Karpas-422 (cell line): Measurements from ENCODE around the gene MIA3. TPM values are rescaled to one million over a fixed set of nuclear protein-coding genes. Genes with fewer than 3 reads are reported as not detected.

Experiments used
- DNase-seq: peaks from one replicate; pipeline ENCODE4 v3.0.0-alpha.2; 2015
- H2AFZ ChIP-seq: fragments of 200-600 bp; sonication (generic); 2 replicates; pipeline ENCODE4 v1.6.1; 2014; ENCODE audit warnings: antibody characterized with exemption, low read length, mixed read lengths
- H3K27ac ChIP-seq: fragments of 200-600 bp; sonication (generic); 2 replicates; pipeline ENCODE4 v1.5.1; 2014; ENCODE audit warnings: mild to moderate bottlenecking, low read length, moderate library complexity
- H3K27me3 ChIP-seq: fragments of 200-600 bp; sonication (generic); 2 replicates; pipeline ENCODE4 v1.6.1; 2014; ENCODE audit warnings: low read length, mixed read lengths
- H3K36me3 ChIP-seq: fragments of 200-600 bp; sonication (generic); 2 replicates; pipeline ENCODE4 v1.6.1; 2014; ENCODE audit warnings: low read length, mixed read lengths; ENCODE audit not compliant: insufficient read depth
- H3K4me1 ChIP-seq: fragments of 200-600 bp; sonication (generic); 2 replicates; pipeline ENCODE4 v1.6.1; 2014; ENCODE audit warnings: mild to moderate bottlenecking, low read length, mixed read lengths
- H3K4me2 ChIP-seq: fragments of 200-600 bp; sonication (generic); 2 replicates; pipeline ENCODE4 v1.6.1; 2014; ENCODE audit warnings: low read length, low read depth, mild to moderate bottlenecking; ENCODE audit not compliant: poor library complexity, severe bottlenecking
- H3K4me3 ChIP-seq: fragments of 200-600 bp; sonication (generic); 2 replicates; pipeline ENCODE4 v1.5.1; 2014; ENCODE audit warnings: mild to moderate bottlenecking, antibody characterized with exemption, low read length, mixed read lengths
- H3K79me2 ChIP-seq: fragments of 200-600 bp; sonication (generic); 2 replicates; pipeline ENCODE4 v1.6.1; 2014; ENCODE audit warnings: mild to moderate bottlenecking, low read length, mixed read lengths
- H3K9ac ChIP-seq: fragments of 200-600 bp; sonication (generic); 2 replicates; pipeline ENCODE4 v1.6.0; 2014; ENCODE audit warnings: low read length
- H3K9me2 ChIP-seq: fragments of 200-600 bp; sonication (generic), shearing (Covaris generic); replicated peaks from 2 replicates; pipeline ENCODE4 v1.6.0; 2014; ENCODE audit warnings: mild to moderate bottlenecking, low read length, moderate library complexity; ENCODE audit not compliant: insufficient read depth
- H3K9me3 ChIP-seq: fragments of 300-700, 200-600 bp; sonication (generic); 2 replicates; pipeline ENCODE4 v1.6.1; 2014; ENCODE audit warnings: low read length, mixed read lengths
- H4K20me1 ChIP-seq: fragments of 200-600 bp; sonication (generic); 2 replicates; pipeline ENCODE4 v1.6.1; 2014; ENCODE audit warnings: mild to moderate bottlenecking, antibody characterized with exemption, low read length, low read depth; ENCODE audit not compliant: insufficient read depth
- total RNA-seq: library from RNA; depleted of rRNA; stranded (reverse); fragments of >200 nt; shearing (Covaris generic); gene quantifications from 2 replicates; pipeline ENCODE4 v1.2.3, GENCODE V29; 2014; ENCODE audit warnings: low replicate concordance

The MIA3 gene
- total RNA-seq, 1 experiment from 2014 or later, result 106 TPM

GRCh38 chr1:222610728-222611127, 7.2 kb upstream of the MIA3 start:
- no peaks in the 10 kb centered on the region for H3K9me3 ChIP-seq
- no peak overlapping the region for H3K4me2 ChIP-seq
- no peak overlapping the region for H3K27ac ChIP-seq
- H3K36me3 ChIP-seq, result no peaks in the 10 kb centered on the region
- no peaks in the 10 kb centered on the region for H3K79me2 ChIP-seq
- no peaks in the 10 kb centered on the region for H4K20me1 ChIP-seq
- no peaks in the 10 kb centered on the region for H3K27me3 ChIP-seq
- H3K4me1 ChIP-seq, result no peaks in the 10 kb centered on the region
- no peak overlapping the region for H3K9ac ChIP-seq
- no peak overlapping the region for H3K4me3 ChIP-seq
- H3K9me2 ChIP-seq, result no peaks in the 10 kb centered on the region
- no peak for DNase-seq
- no peak overlapping the region for H2AFZ ChIP-seq

GRCh38 chr1:222613627-222614026, 4.3 kb upstream of the MIA3 start:
- no peaks in the 10 kb centered on the region for H3K9me2 ChIP-seq
- H3K4me2 ChIP-seq, result no peak overlapping the region
- no peak overlapping the region for H2AFZ ChIP-seq

GRCh38 chr1:222616525-222616924, 1.4 kb upstream of the MIA3 start:
- no peak overlapping the region for H3K27ac ChIP-seq
- peaks cover 31% of the 10 kb centered on the region for H3K4me1 ChIP-seq
- H3K4me2 ChIP-seq, result peak overlapping the region; percentile 94
- DNase-seq, result no peak
- H3K9me2 ChIP-seq, result no peaks in the 10 kb centered on the region
- H4K20me1 ChIP-seq, result no peaks in the 10 kb centered on the region
- H3K9me3 ChIP-seq, result no peaks in the 10 kb centered on the region
- H3K9ac ChIP-seq, result no peak overlapping the region
- peaks cover 36% of the 10 kb centered on the region for H3K79me2 ChIP-seq
- no peak overlapping the region for H2AFZ ChIP-seq
- H3K36me3 ChIP-seq, result peaks cover 5% of the 10 kb centered on the region; the same call in 1 of the 2 replicates
- H3K4me3 ChIP-seq, result no peak overlapping the region
- no peaks in the 10 kb centered on the region for H3K27me3 ChIP-seq

More at GRCh38 chr1:222613627-222614026, 4.3 kb upstream of the MIA3 start:
- H3K79me2 ChIP-seq, result peaks cover 7% of the 10 kb centered on the region
- H3K9me3 ChIP-seq, result no peaks in the 10 kb centered on the region
- H3K27me3 ChIP-seq, result no peaks in the 10 kb centered on the region
- H4K20me1 ChIP-seq, result no peaks in the 10 kb centered on the region
- no peak for DNase-seq
- no peak overlapping the region for H3K4me3 ChIP-seq
- H3K4me1 ChIP-seq, result peaks cover 8% of the 10 kb centered on the region
- H3K36me3 ChIP-seq, result no peaks in the 10 kb centered on the region
- H3K9ac ChIP-seq, result no peak overlapping the region
- no peak overlapping the region for H3K27ac ChIP-seq

- Histone ChIP-seq H3K9me2 (no peaks in the 10 kb centered on the region), H3K79me2 (peaks cover 37% of the 10 kb centered on the region), H3K27ac (no peak overlapping the region), H3K9ac (peak overlapping the region; percentile 76), H3K9me3 (no peaks in the 10 kb centered on the region), H3K4me3 (peak overlapping the region; percentile 76), H3K36me3 (peaks cover 5% of the 10 kb centered on the region; the same call in 1 of the 2 replicates), H4K20me1 (no peaks in the 10 kb centered on the region), H3K4me2 (peak overlapping the region; percentile 94), H2AFZ (peak overlapping the region; percentile 97), H3K27me3 (no peaks in the 10 kb centered on the region), H3K4me1 (peaks cover 31% of the 10 kb centered on the region)
- peak; percentile 97 for DNase-seq
Observed at GRCh38 chr1:222617367-222617951, 438 bp upstream of the MIA3 start.

GRCh38 chr1:222618880-222619596, 1.1 kb downstream of the MIA3 start:
- H3K4me1 ChIP-seq, result peaks cover 31% of the 10 kb centered on the region
- H3K9me3 ChIP-seq, result no peaks in the 10 kb centered on the region
- peak overlapping the region; percentile 88 for H3K4me3 ChIP-seq
- H3K27ac ChIP-seq, result no peak overlapping the region
- H3K4me2 ChIP-seq, result peak overlapping the region; percentile 95
- peaks cover 40% of the 10 kb centered on the region for H3K79me2 ChIP-seq
- DNase-seq, result no peak
- H4K20me1 ChIP-seq, result no peaks in the 10 kb centered on the region
- no peak overlapping the region for H2AFZ ChIP-seq
- peaks cover 12% of the 10 kb centered on the region; the same call in 1 of the 2 replicates for H3K36me3 ChIP-seq
- peak overlapping the region; percentile 93 for H3K9ac ChIP-seq
- H3K27me3 ChIP-seq, result no peaks in the 10 kb centered on the region
- no peaks in the 10 kb centered on the region for H3K9me2 ChIP-seq

GRCh38 chr1:222620566-222620965, 2.7 kb downstream of the MIA3 start:
- Histone ChIP-seq H3K9ac (no peak overlapping the region), H3K4me2 (peak overlapping the region; percentile 95), H3K27me3 (no peaks in the 10 kb centered on the region), H3K79me2 (peaks cover 40% of the 10 kb centered on the region), H2AFZ (no peak overlapping the region), H4K20me1 (no peaks in the 10 kb centered on the region), H3K9me2 (no peaks in the 10 kb centered on the region), H3K27ac (no peak overlapping the region), H3K4me3 (no peak overlapping the region), H3K36me3 (peaks cover 19% of the 10 kb centered on the region; the same call in 1 of the 2 replicates), H3K4me1 (peaks cover 31% of the 10 kb centered on the region), H3K9me3 (no peaks in the 10 kb centered on the region)
- DNase-seq, result no peak

- Histone ChIP-seq H3K4me2 (no peak overlapping the region), H3K9me2 (no peaks in the 10 kb centered on the region), H3K9ac (no peak overlapping the region), H3K9me3 (no peaks in the 10 kb centered on the region), H3K79me2 (peaks cover 40% of the 10 kb centered on the region), H3K27ac (no peak overlapping the region), H3K27me3 (no peaks in the 10 kb centered on the region), H3K36me3 (peaks cover 30% of the 10 kb centered on the region; the same call in 1 of the 2 replicates), H3K4me3 (no peak overlapping the region), H2AFZ (no peak overlapping the region), H4K20me1 (no peaks in the 10 kb centered on the region), H3K4me1 (peaks cover 22% of the 10 kb centered on the region)
- no peak for DNase-seq
Observed at GRCh38 chr1:222622765-222623164, 4.9 kb downstream of the MIA3 start.

GRCh38 chr1:222623458-222623857, 5.6 kb downstream of the MIA3 start:
- H3K27ac ChIP-seq, result no peak overlapping the region
- peaks cover 35% of the 10 kb centered on the region for H3K79me2 ChIP-seq
- peaks cover 37% of the 10 kb centered on the region; the same call in 1 of the 2 replicates for H3K36me3 ChIP-seq
- no peaks in the 10 kb centered on the region for H3K27me3 ChIP-seq
- H2AFZ ChIP-seq, result no peak overlapping the region
- H3K9ac ChIP-seq, result no peak overlapping the region
- no peak for DNase-seq
- no peaks in the 10 kb centered on the region for H3K9me2 ChIP-seq
- no peak overlapping the region for H3K4me2 ChIP-seq
- no peak overlapping the region for H3K4me3 ChIP-seq
- peaks cover 22% of the 10 kb centered on the region for H3K4me1 ChIP-seq
- H4K20me1 ChIP-seq, result no peaks in the 10 kb centered on the region
- no peaks in the 10 kb centered on the region for H3K9me3 ChIP-seq
